HG02943 (cell line): Measurements from ENCODE around the gene RNU7-1.
A peak's percentile ranks its signal among the peaks of the same experiment; 100 is the strongest.
"Not testable (repeated sequence)": the region's sequence is repeated elsewhere in the genome, so short reads cannot be mapped to it uniquely, and the experiment has no call there.

Source experiments
- ATAC-seq: cut with Tn5 transposase; IDR thresholded peaks from one replicate; pipeline ENCODE4 v1.9.1; 2021; ENCODE audit warnings: mild to moderate bottlenecking, low read depth, moderate library complexity; ENCODE audit not compliant: unreplicated experiment

The RNU7-1 gene

GRCh38 chr12:6943722-6944380 lies at the start of gene RNU7-1, which contains the start of gene C12orf57:
TSS of gene RNU7-1 (plus strand) at chr12:6943816.
TSS of gene C12orf57 (plus strand) at chr12:6944022. CDS start at chr12:6944122, 100 bp downstream.
- peak; percentile 39 for ATAC-seq

- no peak for ATAC-seq
Observed at GRCh38 chr12:6894321-6894720, 49.3 kb upstream of the RNU7-1 start.

GRCh38 chr12:6896846-6897435 lies 46.7 kb upstream of the RNU7-1 start:
- ATAC-seq = no peak

- ATAC-seq = no peak
Observed at GRCh38 chr12:6899427-6899826, 44.2 kb upstream of the RNU7-1 start.

GRCh38 chr12:6899837-6900519 lies 43.6 kb upstream of the RNU7-1 start:
- ATAC-seq = no peak

- ATAC-seq = no peak
Observed at GRCh38 chr12:6902448-6902847, 41.2 kb upstream of the RNU7-1 start.

GRCh38 chr12:6903722-6904121 lies 39.9 kb upstream of the RNU7-1 start:
- ATAC-seq = no peak

GRCh38 chr12:6904280-6905276 lies 39.0 kb upstream of the RNU7-1 start, which contains the start of gene LRRC23:
TSS of gene LRRC23 (plus strand) at chr12:6904822. CDS start at chr12:6905634, 812 bp downstream.
- ATAC-seq = peak; percentile 81

- no peak for ATAC-seq
Observed at GRCh38 chr12:6905414-6906040, 38.1 kb upstream of the RNU7-1 start.

GRCh38 chr12:6908141-6908540 lies 35.5 kb upstream of the RNU7-1 start:
- not testable (repeated sequence) for ATAC-seq

GRCh38 chr12:6909421-6910145 lies 34.0 kb upstream of the RNU7-1 start:
- ATAC-seq = no peak

- no peak for ATAC-seq
Observed at GRCh38 chr12:6912164-6912935, 31.3 kb upstream of the RNU7-1 start.

GRCh38 chr12:6914246-6914946 lies 29.2 kb upstream of the RNU7-1 start, which contains the start of gene ENO2:
TSS of gene ENO2 (plus strand) at chr12:6914580. CDS start at chr12:6915833, 1,253 bp downstream.
- ATAC-seq = peak; percentile 56

- peak; percentile 14 for ATAC-seq
Observed at GRCh38 chr12:6914947-6915788, 28.4 kb upstream of the RNU7-1 start.

- ATAC-seq = no peak
Observed at GRCh38 chr12:6915789-6916285, 27.8 kb upstream of the RNU7-1 start.

GRCh38 chr12:6916426-6917200 lies 27.0 kb upstream of the RNU7-1 start:
- ATAC-seq = no peak
